Breast epithelium (tissue), 3 donors: ENCODE data around the gene STXBP5L.

ENCODE experiments used
- CTCF ChIP-seq, 3 donors: fragments of 450-650 bp; IDR thresholded peaks; one replicate each; pipeline ENCODE4 v1.5.1; 2016 to 2017; ENCODE audit warnings: antibody characterized with exemption in 3 of 3, mild to moderate bottlenecking in 3 of 3, moderate library complexity in 3 of 3
- POLR2A ChIP-seq: fragments of 450-650 bp; IDR thresholded peaks from one replicate; pipeline ENCODE4 v1.6.1; 2016; ENCODE audit warnings: antibody characterized with exemption, mild to moderate bottlenecking, moderate library complexity
- POLR2AphosphoS5 ChIP-seq, 3 donors: sonication (generic); formaldehyde crosslinking; IDR thresholded peaks; one replicate each; pipeline ENCODE4 v1.6.1; 2017; ENCODE audit warnings: antibody characterized with exemption in 3 of 3

GRCh38 chr3:121399820-121400219 is 491.8 kb downstream of the STXBP5L start:
- no peak for TF ChIP-seq CTCF (IDR thresholded peaks at IDR 0.05)
- TF ChIP-seq POLR2AphosphoS5 (IDR thresholded peaks at IDR 0.05): no peak
- no peak for TF ChIP-seq POLR2A
